Measurements from ENCODE around the gene SLC7A4. TPM values are rescaled to one million over a fixed set of nuclear protein-coding genes. Genes with fewer than 3 reads are reported as not detected.

SLC7A4 gene
- total and polyA plus RNA-seq, 10 of the 15 experiments (the other 5 are each of a cell fraction or from before 2014, with no cell fraction given): 0.06 to 0.25 (median 0.14) TPM; not detected in 6

- TF ChIP-seq REST (IDR thresholded peaks at IDR 0.05; ENCODE audit: low read depth, low read length): no peak
- no peak for TF ChIP-seq MEF2B (IDR thresholded peaks at IDR 0.05; ENCODE audit: partially characterized antibody, poor library complexity, severe bottlenecking)
- no peak for TF ChIP-seq SPI1 (IDR thresholded peaks at IDR 0.05; ENCODE audit: borderline replicate concordance, insufficient read depth, low read depth, low read length)
These were observed 49.8 kb downstream of the SLC7A4 start (continued) for GRCh38 chr22:20982563-20982882.

GRCh38 chr22:20981787-20982562, 50.4 kb downstream of the SLC7A4 start, which contains the start of gene LZTR1:
Gene LZTR1 (plus strand): TSS chr22:20982297. CDS start chr22:20982372, 75 bp downstream.
- ChIA-PET RAD21 (ENCODE audit: unreplicated experiment) (interaction anchor here (0.9 to 1.8 kb wide), 6 partner anchors 10 to 118 kb away, joined by 3 to 7 read pairs (median 4); partner anchors contain the start of gene THAP7), CTCF (interaction anchor here (0.6 to 1.8 kb wide), 12 partner anchors 10 to 488 kb away, joined by 3 to 11 read pairs (median 3); partner anchors contain the start of genes PI4KA, SNAP29 and THAP7), SMC1A (ENCODE audit: uncharacterized antibody, unreplicated experiment) (no interaction called here), POLR2A (interaction anchor here (0.6 to 1.9 kb wide), 3 partner anchors 10 to 96 kb away, joined by 3 to 9 read pairs (median 5); partner anchors contain the start of gene THAP7)
- intact Hi-C loops (cut with micrococcal nuclease; ENCODE audit: unreplicated experiment) (no loop called here), in situ Hi-C loops (cut with MboI) (no loop called here)
- ATAC-seq (peak; percentile 95), DNase-seq (ENCODE audit: low read depth, low spot score) (peak; percentile 32), FAIRE-seq (peak; percentile 98)
- H3K36me3 ChIP-seq (ENCODE audit: control insufficient read depth in 2 of 2, insufficient read depth in 2 of 2, low read length in 1 of 2): no peaks in the 10 kb centered on the region
- H3K27me3 ChIP-seq (replicated peaks in 1 of 2; ENCODE audit: control insufficient read depth in 2 of 2, insufficient read depth in 2 of 2, low read length in 1 of 2): no peaks in the 10 kb centered on the region
- peaks cover 10% of the 10 kb centered on the region; the same call in 1 of the 2 replicates for H3K4me1 ChIP-seq (ENCODE audit: control insufficient read depth, insufficient read depth, low read length)
- H3K79me2 ChIP-seq (ENCODE audit: control insufficient read depth, insufficient read depth, low read length): peaks cover 16% of the 10 kb centered on the region
- TSS peak; percentile 94 for BruUV-seq (replicated peaks)
- peak within 1 kb of the TSS; percentile 97 for H3K4me2 ChIP-seq (ENCODE audit: control insufficient read depth, insufficient read depth)
- 2% methylated on average over 87 of the region's 87 CpGs for WGBS (ENCODE audit: insufficient coverage, insufficient replicate concordance, low lambda C conversion rate, missing lambda C conversion rate)
- H3K9me3 ChIP-seq (replicated peaks; ENCODE audit: control insufficient read depth, insufficient read depth, low read length): peaks cover 6% of the 10 kb centered on the region; the same call in 2 of the 3 replicates
- H2AFZ ChIP-seq (ENCODE audit: control insufficient read depth, low read depth, low read length): peak within 1 kb of the TSS; percentile 99
- H3K4me3 ChIP-seq: peak within 1 kb of the TSS; percentile 94
- H3K9ac ChIP-seq (ENCODE audit: control insufficient read depth, insufficient read depth, low read length): peak within 1 kb of the TSS; percentile 95
- H4K20me1 ChIP-seq (ENCODE audit: control insufficient read depth, insufficient read depth): no peaks in the 10 kb centered on the region
- H3K27ac ChIP-seq (ENCODE audit: control insufficient read depth, insufficient read depth): peak within 1 kb of the TSS; percentile 82
- TF ChIP-seq PKNOX1 (IDR thresholded peaks at IDR 0.05): peak; percentile 21; the same call in 1 of the 2 replicates
- TF ChIP-seq NR2C2 (IDR thresholded peaks at IDR 0.05; ENCODE audit: borderline replicate concordance, control insufficient read depth, insufficient read length, low read depth): no peak
- TF ChIP-seq TARDBP (IDR thresholded peaks at IDR 0.05; ENCODE audit: borderline replicate concordance): no peak; the same call in none of the 2 replicates
- TF ChIP-seq ZNF274 (IDR thresholded peaks at IDR 0.05; ENCODE audit: insufficient read depth, insufficient read length): no peak
- TF ChIP-seq POU2F2 (IDR thresholded peaks at IDR 0.05; ENCODE audit: borderline replicate concordance, low read depth, low read length): peak; percentile 61; the same call in 2 of the 3 replicates
- no peak for TF ChIP-seq ASH2L (IDR thresholded peaks at IDR 0.05; ENCODE audit: borderline replicate concordance, low read depth)
- TF ChIP-seq SMAD5 (IDR thresholded peaks at IDR 0.05; ENCODE audit: low read depth): peak; percentile 91
- no peak for TF ChIP-seq IRF4 (IDR thresholded peaks at IDR 0.05; ENCODE audit: low read depth, low read length)
- TF ChIP-seq SRF (IDR thresholded peaks at IDR 0.05; ENCODE audit: low read depth in 2 of 2, low read length in 2 of 2): no peak
- peak; percentile 36 for TF ChIP-seq YY1 (IDR thresholded peaks at IDR 0.05; ENCODE audit: low read depth, low read length)

Data from GM12878 (cell line).